Trophoblast cell (in vitro differentiated cells and primary cell): Measurements from ENCODE around the gene EPHB6.

ENCODE experiments used
- DNase-seq, 2 donors: peaks; one replicate each; pipeline ENCODE4 v3.0.0-alpha.2; 2016
- H2AFZ ChIP-seq: 2 replicates; pipeline ENCODE4 v1.6.1; 2013; ENCODE audit warnings: low read length, moderate library complexity, mild to moderate bottlenecking; ENCODE audit not compliant: insufficient read depth, poor library complexity
- H2AK5ac ChIP-seq: 2 replicates; pipeline ENCODE4 v1.6.1; 2013; ENCODE audit warnings: mild to moderate bottlenecking, low read length
- H2BK120ac ChIP-seq: 2 replicates; pipeline ENCODE4 v1.6.1; 2013; ENCODE audit warnings: low read length, mild to moderate bottlenecking, moderate library complexity; ENCODE audit not compliant: insufficient read depth, poor library complexity
- H2BK12ac ChIP-seq: 2 replicates; pipeline ENCODE4 v1.6.1; 2013; ENCODE audit warnings: mild to moderate bottlenecking, low read length, moderate library complexity
- H2BK5ac ChIP-seq: 2 replicates; pipeline ENCODE4 v1.6.1; 2013; ENCODE audit warnings: low read length, low read depth, moderate library complexity, mild to moderate bottlenecking; ENCODE audit not compliant: poor library complexity
- H3K14ac ChIP-seq: 2 replicates; pipeline ENCODE4 v1.6.1; 2013; ENCODE audit warnings: mild to moderate bottlenecking, low read length
- H3K18ac ChIP-seq: 2 replicates; pipeline ENCODE4 v1.6.1; 2013; ENCODE audit warnings: mild to moderate bottlenecking, low read length
- H3K23ac ChIP-seq: 2 replicates; pipeline ENCODE4 v1.6.1; 2013; ENCODE audit warnings: low read length
- H3K27ac ChIP-seq: 2 replicates; pipeline ENCODE4 v1.5.1; 2013; ENCODE audit warnings: low read depth, mild to moderate bottlenecking, inconsistent platforms, low read length, moderate library complexity
- H3K27me3 ChIP-seq: 2 replicates; pipeline ENCODE4 v1.6.1; 2013; ENCODE audit warnings: inconsistent platforms, mild to moderate bottlenecking, low read length, moderate library complexity; ENCODE audit not compliant: insufficient read depth
- H3K36me3 ChIP-seq, 2 experiments: 1 replicate in 1 of 2; 2 replicates in 1 of 2; pipeline ENCODE4 v1.6.1; 2013; ENCODE audit warnings: low read length in 2 of 2, mild to moderate bottlenecking in 2 of 2, moderate library complexity in 1 of 2; ENCODE audit not compliant: insufficient read depth in 2 of 2, control insufficient read depth in 1 of 2
- H3K4ac ChIP-seq: 2 replicates; pipeline ENCODE4 v1.6.1; 2013; ENCODE audit warnings: low read depth, mild to moderate bottlenecking, low read length, moderate library complexity
- H3K4me1 ChIP-seq, 2 experiments: 1 replicate in 1 of 2; 2 replicates in 1 of 2; pipeline ENCODE4 v1.6.1; 2013; ENCODE audit warnings: low read length in 2 of 2, mild to moderate bottlenecking in 2 of 2, moderate library complexity in 1 of 2; ENCODE audit not compliant: insufficient read depth in 2 of 2, control insufficient read depth in 1 of 2
- H3K4me2 ChIP-seq: 2 replicates; pipeline ENCODE4 v1.6.1; 2013; ENCODE audit warnings: inconsistent platforms, mild to moderate bottlenecking, low read length, moderate library complexity
- H3K4me3 ChIP-seq: 2 replicates; pipeline ENCODE4 v1.5.1; 2013; ENCODE audit warnings: mild to moderate bottlenecking, low read depth, low read length, inconsistent platforms
- H3K79me1 ChIP-seq: one replicate; pipeline ENCODE4 v1.6.1; 2013; ENCODE audit warnings: low read length
- H3K79me2 ChIP-seq: 2 replicates; pipeline ENCODE4 v1.6.1; 2013; ENCODE audit warnings: low read length, mild to moderate bottlenecking; ENCODE audit not compliant: control insufficient read depth, insufficient read depth, poor library complexity
- H3K9ac ChIP-seq: 2 replicates; pipeline ENCODE4 v1.6.1; 2013; ENCODE audit warnings: mild to moderate bottlenecking, low read length
- H3K9me3 ChIP-seq: 2 replicates; pipeline ENCODE4 v1.6.1; 2013; ENCODE audit warnings: low read depth, mild to moderate bottlenecking, control low read depth, inconsistent platforms, low read length; ENCODE audit not compliant: insufficient read depth
- H4K12ac ChIP-seq: 2 replicates; pipeline ENCODE4 v1.6.1; 2013; ENCODE audit warnings: low read depth, mild to moderate bottlenecking, low read length, moderate library complexity
- H4K8ac ChIP-seq: 2 replicates; pipeline ENCODE4 v1.6.1; 2013; ENCODE audit warnings: low read depth, mild to moderate bottlenecking, low read length, moderate library complexity
- H4K91ac ChIP-seq: one replicate; pipeline ENCODE4 v1.6.1; 2013; ENCODE audit warnings: low read depth, mild to moderate bottlenecking, low read length, moderate library complexity
- WGBS: extraction: QIAGEN DNeasy Blood & Tissue Kit; methylation state at CpG from one replicate; pipeline ENCODE4 v1.1.7; 2013; ENCODE audit warnings: missing lambda C conversion rate; ENCODE audit not compliant: insufficient read length, insufficient coverage; ENCODE audit errors: extremely low coverage; 5-methylcytosine and 5-hydroxymethylcytosine counted together

EPHB6 gene

DNA sequence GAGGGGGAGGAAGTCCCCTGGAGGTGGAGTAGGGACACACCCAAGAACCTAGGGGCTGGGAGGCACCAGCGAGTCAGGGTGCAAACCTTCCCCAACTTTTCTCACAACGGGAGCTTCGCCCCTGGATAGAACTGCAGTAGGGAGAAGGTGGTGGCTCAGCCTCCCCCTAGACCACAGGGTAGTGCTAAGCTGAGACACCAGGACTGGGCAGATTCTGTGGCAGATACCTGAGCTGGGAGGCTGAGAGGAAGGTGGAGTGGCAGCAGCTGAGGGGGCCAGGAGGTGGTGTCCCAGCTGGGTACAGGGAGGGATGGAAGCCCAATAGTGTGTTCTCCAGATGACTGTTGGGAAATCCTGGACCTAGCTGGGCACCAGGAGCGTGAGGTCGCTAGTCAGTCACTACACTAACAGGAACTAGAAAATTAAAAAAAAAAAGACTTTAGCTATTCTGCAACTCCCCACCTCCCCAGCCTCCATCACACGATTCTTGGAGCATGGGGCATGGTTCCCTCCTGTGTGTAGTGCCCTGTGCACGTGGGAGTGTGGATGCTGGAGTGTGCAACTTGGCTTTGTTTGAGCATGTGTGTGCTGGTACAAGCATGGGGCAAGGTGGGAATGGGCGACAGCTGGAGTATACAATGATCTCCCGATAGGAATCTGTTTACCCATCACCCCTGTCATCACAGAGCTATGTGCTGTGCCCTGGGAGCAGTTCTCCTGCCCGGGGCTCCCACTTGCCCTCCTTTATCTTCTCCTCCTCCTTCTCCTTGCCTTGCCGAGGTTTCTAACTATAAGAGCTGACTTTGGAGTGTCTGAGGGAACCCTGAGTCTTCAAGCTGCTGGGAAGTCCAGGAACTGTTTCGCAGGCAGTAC, 39.5 kb downstream of the EPHB6 start:
- no peak for DNase-seq
- H2AFZ ChIP-seq = no peak overlapping the region
- no CpG with 5 or more reads among the region's 12 CpGs for WGBS
- no peaks in the 10 kb centered on the region for H3K79me2 ChIP-seq
- H4K91ac ChIP-seq = no peak overlapping the region
- H2AK5ac ChIP-seq = no peak overlapping the region
- H2BK120ac ChIP-seq = no peak overlapping the region
- no peak overlapping the region for H3K9ac ChIP-seq
- no peak overlapping the region for H2BK12ac ChIP-seq
- H3K4me1 ChIP-seq = peaks cover 7 to 12% of the 10 kb centered on the region in 2 experiments
- no peak overlapping the region for H3K27ac ChIP-seq
- no peak overlapping the region for H2BK5ac ChIP-seq
- H3K27me3 ChIP-seq = no peaks in the 10 kb centered on the region
- H3K14ac ChIP-seq = no peak overlapping the region
- no peak overlapping the region for H4K12ac ChIP-seq
- H3K4me3 ChIP-seq = no peak overlapping the region
- peaks cover 7% of the 10 kb centered on the region for H3K9me3 ChIP-seq
- H3K79me1 ChIP-seq = peaks cover 5% of the 10 kb centered on the region
- no peak overlapping the region for H4K8ac ChIP-seq
- H3K4ac ChIP-seq = no peak overlapping the region
- no peaks in the 10 kb centered on the region for H3K36me3 ChIP-seq
- H3K4me2 ChIP-seq = no peak overlapping the region
- H3K23ac ChIP-seq = no peak overlapping the region
- H3K18ac ChIP-seq = no peak overlapping the region

DNA sequence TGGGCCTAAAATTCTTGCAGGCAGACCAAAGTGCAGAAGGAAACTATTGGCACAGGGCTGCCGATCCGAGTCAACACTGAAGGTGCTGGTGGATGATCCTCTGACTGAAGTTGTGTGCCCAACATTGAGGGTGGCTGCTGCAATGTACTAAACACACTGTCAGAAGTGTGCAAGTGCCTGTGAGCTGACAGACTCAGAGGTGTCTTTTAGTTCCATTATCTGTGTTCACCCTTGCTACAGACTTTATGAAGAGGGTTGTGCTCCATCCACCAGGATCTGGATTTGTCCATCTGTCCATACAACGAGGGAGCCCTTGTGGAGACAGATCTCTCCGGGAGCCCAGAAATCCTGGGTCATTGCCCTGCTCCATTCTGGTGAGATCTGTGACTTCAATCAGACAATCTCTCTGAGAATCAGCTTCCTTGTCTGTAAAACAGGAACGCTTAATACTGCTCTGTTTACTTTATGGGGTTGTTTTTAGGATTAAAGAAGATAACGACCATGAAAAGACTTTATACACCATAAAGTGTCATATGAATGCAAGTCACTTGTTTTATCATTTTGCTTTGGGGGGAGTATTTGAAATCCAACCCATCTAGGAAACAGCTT, 40.2 kb downstream of the EPHB6 start:
- no peak overlapping the region for H4K8ac ChIP-seq
- H3K9me3 ChIP-seq = peaks cover 7% of the 10 kb centered on the region
- H3K14ac ChIP-seq = no peak overlapping the region
- peaks cover 5% of the 10 kb centered on the region for H3K79me1 ChIP-seq
- no peak overlapping the region for H4K12ac ChIP-seq
- H3K18ac ChIP-seq = no peak overlapping the region
- H2AFZ ChIP-seq = no peak overlapping the region
- H2BK120ac ChIP-seq = no peak overlapping the region
- H3K4me3 ChIP-seq = no peak overlapping the region
- H3K23ac ChIP-seq = no peak overlapping the region
- H3K4ac ChIP-seq = no peak overlapping the region
- no CpG with 5 or more reads among the region's 6 CpGs for WGBS
- H2BK5ac ChIP-seq = no peak overlapping the region
- H2AK5ac ChIP-seq = no peak overlapping the region
- peaks cover 13 to 16% of the 10 kb centered on the region in 2 experiments for H3K4me1 ChIP-seq
- no peak overlapping the region for H3K9ac ChIP-seq
- no peak overlapping the region for H4K91ac ChIP-seq
- no peaks in the 10 kb centered on the region for H3K36me3 ChIP-seq
- no peaks in the 10 kb centered on the region for H3K79me2 ChIP-seq
- H2BK12ac ChIP-seq = no peak overlapping the region
- no peak overlapping the region for H3K27ac ChIP-seq
- DNase-seq = no peak
- H3K27me3 ChIP-seq = no peaks in the 10 kb centered on the region
- no peak overlapping the region for H3K4me2 ChIP-seq

DNA sequence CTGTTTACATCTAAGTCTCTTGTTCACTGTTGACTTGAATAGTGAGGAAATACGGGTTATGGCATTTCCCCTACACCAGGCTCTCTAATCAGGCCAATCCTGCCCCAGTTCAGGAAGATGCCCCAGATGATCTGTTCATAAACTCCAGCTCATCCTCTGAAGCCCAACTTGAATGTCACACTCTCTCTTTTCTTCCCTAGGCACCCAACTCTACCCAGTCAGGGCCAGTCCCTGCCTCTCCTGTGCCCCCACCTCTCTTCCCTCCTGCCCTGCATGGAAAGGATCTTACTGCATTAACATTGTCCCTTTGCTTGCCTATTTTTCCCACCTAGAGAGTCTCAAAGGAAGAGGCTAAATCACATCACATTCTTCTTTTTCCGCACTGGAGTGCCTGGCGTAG, 41.3 kb downstream of the EPHB6 start:
- no peak overlapping the region for H2BK5ac ChIP-seq
- H3K79me2 ChIP-seq = no peaks in the 10 kb centered on the region
- no peak overlapping the region for H4K8ac ChIP-seq
- H3K79me1 ChIP-seq = peaks cover 5% of the 10 kb centered on the region
- no peaks in the 10 kb centered on the region for H3K36me3 ChIP-seq
- peaks cover 13 to 16% of the 10 kb centered on the region in 2 experiments for H3K4me1 ChIP-seq
- no peak overlapping the region for H4K91ac ChIP-seq
- no peak overlapping the region for H2BK120ac ChIP-seq
- H3K18ac ChIP-seq = no peak overlapping the region
- no peak overlapping the region for H3K4ac ChIP-seq
- H3K27me3 ChIP-seq = no peaks in the 10 kb centered on the region
- H3K4me3 ChIP-seq = no peak overlapping the region
- H3K9me3 ChIP-seq = peaks cover under 1% of the 10 kb centered on the region
- H4K12ac ChIP-seq = no peak overlapping the region
- no peak overlapping the region for H3K23ac ChIP-seq
- H2AK5ac ChIP-seq = no peak overlapping the region
- WGBS = no CpG with 5 or more reads among the region's 3 CpGs
- H3K14ac ChIP-seq = no peak overlapping the region
- H3K27ac ChIP-seq = no peak overlapping the region
- no peak overlapping the region for H3K9ac ChIP-seq
- H2AFZ ChIP-seq = no peak overlapping the region
- no peak for DNase-seq
- no peak overlapping the region for H3K4me2 ChIP-seq
- no peak overlapping the region for H2BK12ac ChIP-seq

DNA sequence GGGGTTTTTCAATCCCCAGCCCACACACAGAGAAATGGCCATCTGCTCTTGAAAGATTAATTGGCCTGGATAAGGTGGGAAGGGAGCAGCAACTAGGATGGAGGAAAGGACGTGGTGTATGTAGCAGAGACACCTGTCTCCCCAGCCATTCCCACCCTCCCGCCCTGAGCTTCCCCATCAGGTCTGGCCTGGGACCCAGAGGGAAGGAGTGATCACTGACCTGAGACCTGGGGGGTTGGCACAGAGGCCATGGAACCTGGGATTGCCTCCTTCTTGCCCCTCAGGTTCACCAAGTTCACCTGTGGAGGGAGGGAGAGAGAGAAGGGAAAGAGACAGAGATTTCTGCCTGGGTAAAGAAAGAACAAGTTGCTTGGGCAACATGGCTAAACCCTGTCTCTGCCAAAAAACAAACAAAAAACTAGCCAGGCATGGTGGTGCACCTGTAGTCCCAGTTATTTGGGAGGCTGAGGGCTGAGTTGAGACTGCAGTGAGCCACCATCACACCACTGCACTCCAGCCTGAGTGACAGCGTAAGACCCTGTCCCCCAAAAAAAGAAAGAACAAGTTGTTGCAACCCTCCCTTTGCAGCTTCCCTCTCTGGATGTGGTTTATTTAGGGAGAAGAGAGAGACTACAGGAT, 42.0 kb downstream of the EPHB6 start:
- Histone ChIP-seq H4K12ac (no peak overlapping the region), H2BK120ac (no peak overlapping the region), H2AFZ (no peak overlapping the region), H2BK5ac (no peak overlapping the region), H3K4me1 (peaks cover 18 to 20% of the 10 kb centered on the region in 2 experiments), H3K9ac (no peak overlapping the region), H2BK12ac (no peak overlapping the region), H3K79me1 (peaks cover 5% of the 10 kb centered on the region), H3K27ac (no peak overlapping the region), H3K79me2 (no peaks in the 10 kb centered on the region), H4K91ac (no peak overlapping the region), H3K27me3 (no peaks in the 10 kb centered on the region), H3K4ac (no peak overlapping the region), H3K23ac (no peak overlapping the region), H3K18ac (no peak overlapping the region), H3K4me3 (no peak overlapping the region), H2AK5ac (no peak overlapping the region), H3K14ac (no peak overlapping the region), H4K8ac (no peak overlapping the region), H3K36me3 (no peaks in the 10 kb centered on the region), H3K4me2 (no peak overlapping the region), H3K9me3 (no peaks in the 10 kb centered on the region)
- WGBS = no CpG with 5 or more reads among the region's 3 CpGs
- DNase-seq = no peak
